Muscle of back (tissue), 11 donors: ENCODE measurements around the gene HTT. TPM values are rescaled to one million over a fixed set of nuclear protein-coding genes. Genes with fewer than 3 reads are reported as not detected.
A peak's percentile ranks its signal among the peaks of the same experiment; 100 is the strongest.
"Not testable (repeated sequence)": the region's sequence is repeated elsewhere in the genome, so short reads cannot be mapped to it uniquely, and the experiment has no call there.

ENCODE experiments used
- DNase-seq, 3 donors: peaks; one replicate each; pipeline versions ENCODE4 v3.0.0 to v3.0.0-alpha.2; 2013
- polyA plus RNA-seq, 10 donors: library from polyadenylated mRNA; unstranded; fragments of 120-200 nt; gene quantifications; one replicate each; pipeline ENCODE4 v1.2.1, GENCODE V29; 2013; ENCODE audit not compliant: insufficient read length in 10 of 10

Gene HTT
- polyA plus RNA-seq, 10 donors: 18.9 to 28.6 (median 24.4) TPM

- no peak for DNase-seq
Observed at GRCh38 chr4:3119464-3119863, 45.0 kb downstream of the HTT start.

GRCh38 chr4:3121110-3121509 lies 46.6 kb downstream of the HTT start:
- no peak for DNase-seq

- DNase-seq: no peak
Observed at GRCh38 chr4:3121596-3121995, 47.1 kb downstream of the HTT start.

GRCh38 chr4:3122081-3122563 lies 47.6 kb downstream of the HTT start:
- DNase-seq: peak in 2 of 3 donors; percentile 19 to 37

- no peak for DNase-seq
Observed at GRCh38 chr4:3123181-3123671, 48.7 kb downstream of the HTT start.

- no peak for DNase-seq
Observed at GRCh38 chr4:3124070-3124767, 49.7 kb downstream of the HTT start.

GRCh38 chr4:3127112-3127511 lies 52.6 kb downstream of the HTT start:
- DNase-seq: no peak

- no peak for DNase-seq
Observed at GRCh38 chr4:3128058-3128457, 53.6 kb downstream of the HTT start.

GRCh38 chr4:3128976-3129375 lies 54.5 kb downstream of the HTT start:
- DNase-seq: no peak

- DNase-seq: no peak
Observed at GRCh38 chr4:3130201-3130600, 55.7 kb downstream of the HTT start.

GRCh38 chr4:3130826-3131225 lies 56.3 kb downstream of the HTT start:
- DNase-seq: no peak

GRCh38 chr4:3134201-3134600 lies 59.7 kb downstream of the HTT start:
- no peak for DNase-seq

- DNase-seq: no peak
Observed at GRCh38 chr4:3135155-3136011, 60.9 kb downstream of the HTT start.

GRCh38 chr4:3136454-3136853 lies 62.0 kb downstream of the HTT start:
- DNase-seq: no peak

- no peak for DNase-seq
Observed at GRCh38 chr4:3137908-3138307, 63.4 kb downstream of the HTT start.

- DNase-seq: peak in 1 of 3 donors; percentile 17
Observed at GRCh38 chr4:3145234-3145924, 70.9 kb downstream of the HTT start.

- DNase-seq: no peak
Observed at GRCh38 chr4:3148926-3149325, 74.4 kb downstream of the HTT start.

- DNase-seq: not testable (repeated sequence)
Observed at GRCh38 chr4:3151238-3151637, 76.8 kb downstream of the HTT start.

- DNase-seq: no peak
Observed at GRCh38 chr4:3157366-3157765, 82.9 kb downstream of the HTT start.

GRCh38 chr4:3158841-3159240 lies 84.4 kb downstream of the HTT start:
- DNase-seq: no peak

GRCh38 chr4:3160438-3160837 lies 86.0 kb downstream of the HTT start:
- DNase-seq: no peak

GRCh38 chr4:3161044-3161443 lies 86.6 kb downstream of the HTT start:
- DNase-seq: not testable (repeated sequence)
